Breast epithelium (tissue), 3 donors: ENCODE measurements around the gene TGFBR3.

Experiments used
- POLR2A ChIP-seq: fragments of 450-650 bp; IDR thresholded peaks from one replicate; pipeline ENCODE4 v1.6.1; 2016; ENCODE audit warnings: antibody characterized with exemption, mild to moderate bottlenecking, moderate library complexity
- POLR2AphosphoS5 ChIP-seq, 3 donors: sonication (generic); formaldehyde crosslinking; IDR thresholded peaks; one replicate each; pipeline ENCODE4 v1.6.1; 2017; ENCODE audit warnings: antibody characterized with exemption in 3 of 3
- TF ChIP-seq, protein P1 (sequence below), 3 donors: fragments of 450-650 bp; IDR thresholded peaks; one replicate each; pipeline ENCODE4 v1.5.1; 2016 to 2017; ENCODE audit warnings: antibody characterized with exemption in 3 of 3, mild to moderate bottlenecking in 3 of 3, moderate library complexity in 3 of 3

DNA sequence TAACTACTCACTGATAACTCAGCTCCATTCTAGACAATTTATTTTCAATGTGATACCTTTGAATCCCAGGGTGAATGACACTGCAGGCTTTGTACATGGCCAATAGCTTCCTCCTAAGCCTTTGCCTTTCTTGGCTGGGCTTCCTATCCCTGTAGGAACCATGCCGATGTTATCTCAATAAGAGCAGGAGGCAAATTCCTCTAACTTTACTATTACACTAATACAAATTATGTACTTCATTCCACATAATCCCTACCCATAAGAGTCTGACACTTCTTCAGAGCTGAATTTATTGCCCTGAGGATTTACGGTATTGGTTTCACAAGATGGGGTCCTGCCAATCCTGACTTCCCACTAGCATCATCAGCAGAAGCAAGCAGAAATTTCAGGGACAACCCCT lies 14.0 kb downstream of the TGFBR3 start:
- TF ChIP-seq, protein P1, sequence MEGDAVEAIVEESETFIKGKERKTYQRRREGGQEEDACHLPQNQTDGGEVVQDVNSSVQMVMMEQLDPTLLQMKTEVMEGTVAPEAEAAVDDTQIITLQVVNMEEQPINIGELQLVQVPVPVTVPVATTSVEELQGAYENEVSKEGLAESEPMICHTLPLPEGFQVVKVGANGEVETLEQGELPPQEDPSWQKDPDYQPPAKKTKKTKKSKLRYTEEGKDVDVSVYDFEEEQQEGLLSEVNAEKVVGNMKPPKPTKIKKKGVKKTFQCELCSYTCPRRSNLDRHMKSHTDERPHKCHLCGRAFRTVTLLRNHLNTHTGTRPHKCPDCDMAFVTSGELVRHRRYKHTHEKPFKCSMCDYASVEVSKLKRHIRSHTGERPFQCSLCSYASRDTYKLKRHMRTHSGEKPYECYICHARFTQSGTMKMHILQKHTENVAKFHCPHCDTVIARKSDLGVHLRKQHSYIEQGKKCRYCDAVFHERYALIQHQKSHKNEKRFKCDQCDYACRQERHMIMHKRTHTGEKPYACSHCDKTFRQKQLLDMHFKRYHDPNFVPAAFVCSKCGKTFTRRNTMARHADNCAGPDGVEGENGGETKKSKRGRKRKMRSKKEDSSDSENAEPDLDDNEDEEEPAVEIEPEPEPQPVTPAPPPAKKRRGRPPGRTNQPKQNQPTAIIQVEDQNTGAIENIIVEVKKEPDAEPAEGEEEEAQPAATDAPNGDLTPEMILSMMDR (IDR thresholded peaks at IDR 0.05) = no peak
- TF ChIP-seq POLR2AphosphoS5 (IDR thresholded peaks at IDR 0.05) (no peak), POLR2A (no peak)
